GM10248 (cell line): Measurements from ENCODE around the gene METTL2B.

Experiments used
- CTCF ChIA-PET: fragments of 300-600 bp; sonication (Branson Sonifier 250); formaldehyde crosslinking; extraction: SDS; loops from one replicate; lab custom pipeline; 2021; ENCODE audit warnings: antibody characterized with exemption; lab: Yijun Ruan, JAX
- POLR2A ChIA-PET: fragments of 350-650 bp; sonication (Branson Sonifier 250); formaldehyde crosslinking; extraction: SDS; loops from one replicate; lab custom pipeline; 2020; ENCODE audit warnings: antibody characterized with exemption; lab: Yijun Ruan, JAX
- DNase-seq: peaks from one replicate; pipeline ENCODE4 v3.0.0; 2012; ENCODE audit errors: extremely low spot score
- CTCF ChIP-seq: IDR thresholded peaks from 2 replicates; pipeline ENCODE4 v1.5.1; 2012; ENCODE audit warnings: mild to moderate bottlenecking, low read depth; ENCODE audit errors: extremely low read depth, missing control alignments, control extremely low read depth

The METTL2B gene

GRCh38 chr7:128434413-128435326 is 41.9 kb upstream of the METTL2B start:
- ChIA-PET POLR2A (no interaction called here), CTCF (interaction anchor here (0.7 to 42.8 kb wide), 8 partner anchors 8 to 638 kb away, joined by 3 to 963 read pairs (median 44); partner anchors contain the start of genes HILPDA and IMPDH1)
- no peak for TF ChIP-seq CTCF
- DNase-seq, result no peak

- ChIA-PET CTCF (interaction anchor here (0.7 to 42.8 kb wide), 6 partner anchors 8 to 637 kb away, joined by 3 to 963 read pairs (median 44); partner anchors contain the start of genes HILPDA and IMPDH1), POLR2A (no interaction called here)
- TF ChIP-seq CTCF, result no peak
- no peak for DNase-seq
These were observed 41.2 kb upstream of the METTL2B start for GRCh38 chr7:128435327-128435686.

GRCh38 chr7:128437426-128438332 is 38.9 kb upstream of the METTL2B start:
- CTCF ChIA-PET, result interaction anchor here (1.5 to 42.8 kb wide), 6 partner anchors 10 to 39 kb away, joined by 4 to 963 read pairs (median 16); partner anchors contain the start of genes HILPDA and IMPDH1
- peak; percentile 43 for DNase-seq
- POLR2A ChIA-PET, result no interaction called here
- no peak for TF ChIP-seq CTCF

- no peak for TF ChIP-seq CTCF
- ChIA-PET CTCF (interaction anchor here (0.9 to 10.9 kb wide), 5 partner anchors 9 to 24 kb away, joined by 3 to 99 read pairs (median 5); no protein-coding TSS in a partner anchor), POLR2A (no interaction called here)
- DNase-seq, result no peak
These were observed 34.2 kb upstream of the METTL2B start for GRCh38 chr7:128442356-128442755.

GRCh38 chr7:128443831-128444600 is 32.5 kb upstream of the METTL2B start:
- ChIA-PET POLR2A (interaction anchor here (0.6 kb wide), 1 partner anchor 97 kb away, joined by 3 read pairs; no protein-coding TSS in a partner anchor), CTCF (interaction anchor here (0.9 to 10.9 kb wide), 9 partner anchors 9 to 648 kb away, joined by 3 to 99 read pairs (median 4); no protein-coding TSS in a partner anchor)
- TF ChIP-seq CTCF, result no peak
- no peak for DNase-seq
